ENCODE data around the gene SZT2.

GRCh38 chr1:43443197-43443946 lies 53.7 kb downstream of the SZT2 start:
- TF ChIP-seq SUZ12 (IDR thresholded peaks at IDR 0.05; ENCODE audit: extremely low read depth, insufficient read depth, insufficient read length) (no peak), ZNF274 (IDR thresholded peaks at IDR 0.05; ENCODE audit: low read depth, low read length) (no peak)
